HG02759 (cell line): Measurements from ENCODE around the gene PDRG1.

Source experiments
- ATAC-seq: cut with Tn5 transposase; IDR thresholded peaks from one replicate; pipeline ENCODE4 v1.9.1; 2021; ENCODE audit warnings: mild to moderate bottlenecking, moderate library complexity; ENCODE audit not compliant: unreplicated experiment

The PDRG1 gene

GRCh38 chr20:31909253-31910070 lies 42.4 kb downstream of the PDRG1 start:
- ATAC-seq, result no peak

GRCh38 chr20:31908424-31908823 lies 43.4 kb downstream of the PDRG1 start:
- ATAC-seq, result no peak

DNA sequence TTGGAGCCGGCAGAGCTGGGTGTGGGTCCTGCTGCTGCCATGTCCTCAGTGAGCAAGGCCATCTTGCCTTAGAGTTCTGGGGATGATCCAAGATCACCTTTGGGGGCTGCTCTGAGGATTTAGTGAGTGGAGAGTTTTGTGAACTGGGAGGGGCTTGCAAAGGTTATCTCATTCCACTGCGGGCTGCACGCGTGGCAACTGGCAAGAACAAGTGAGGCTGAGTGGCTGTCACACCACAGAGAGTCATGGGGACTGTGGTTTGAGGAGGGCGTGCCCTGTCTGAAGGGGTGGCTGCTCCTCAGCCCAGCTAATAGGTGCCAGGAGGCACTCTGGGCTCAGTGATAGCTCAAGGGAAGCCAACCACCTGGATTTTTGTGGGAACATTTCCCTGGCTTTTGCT lies 43.8 kb downstream of the PDRG1 start:
- no peak for ATAC-seq

DNA sequence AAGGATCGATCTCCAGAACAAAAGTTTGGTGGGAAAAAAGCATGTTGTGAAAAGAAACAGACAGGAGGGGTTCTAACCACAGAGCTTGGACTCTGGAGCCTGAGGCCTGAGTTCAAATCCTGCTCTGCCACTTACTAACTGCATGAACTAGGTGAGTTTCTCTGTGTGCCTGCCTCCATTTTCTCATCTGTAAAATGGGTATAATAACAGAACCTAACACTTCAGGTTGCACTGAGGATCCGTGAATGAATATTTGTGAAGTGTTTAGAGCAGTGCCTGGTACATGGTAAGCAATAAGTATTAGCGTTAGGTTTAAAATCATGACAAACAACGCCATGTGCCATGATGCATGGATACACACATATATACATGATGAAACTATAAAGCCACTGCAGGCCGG lies 44.8 kb downstream of the PDRG1 start:
- ATAC-seq, result no peak

- no peak for ATAC-seq
Observed at GRCh38 chr20:31906001-31906400, 45.8 kb downstream of the PDRG1 start.

- no peak for ATAC-seq
Observed at GRCh38 chr20:31903627-31904386, 48.0 kb downstream of the PDRG1 start.

GRCh38 chr20:31901615-31902014 lies 50.2 kb downstream of the PDRG1 start:
- ATAC-seq, result no peak

GRCh38 chr20:31897541-31897940 lies 54.3 kb downstream of the PDRG1 start:
- ATAC-seq, result no peak

GRCh38 chr20:31896049-31896448 lies 55.8 kb downstream of the PDRG1 start:
- no peak for ATAC-seq

DNA sequence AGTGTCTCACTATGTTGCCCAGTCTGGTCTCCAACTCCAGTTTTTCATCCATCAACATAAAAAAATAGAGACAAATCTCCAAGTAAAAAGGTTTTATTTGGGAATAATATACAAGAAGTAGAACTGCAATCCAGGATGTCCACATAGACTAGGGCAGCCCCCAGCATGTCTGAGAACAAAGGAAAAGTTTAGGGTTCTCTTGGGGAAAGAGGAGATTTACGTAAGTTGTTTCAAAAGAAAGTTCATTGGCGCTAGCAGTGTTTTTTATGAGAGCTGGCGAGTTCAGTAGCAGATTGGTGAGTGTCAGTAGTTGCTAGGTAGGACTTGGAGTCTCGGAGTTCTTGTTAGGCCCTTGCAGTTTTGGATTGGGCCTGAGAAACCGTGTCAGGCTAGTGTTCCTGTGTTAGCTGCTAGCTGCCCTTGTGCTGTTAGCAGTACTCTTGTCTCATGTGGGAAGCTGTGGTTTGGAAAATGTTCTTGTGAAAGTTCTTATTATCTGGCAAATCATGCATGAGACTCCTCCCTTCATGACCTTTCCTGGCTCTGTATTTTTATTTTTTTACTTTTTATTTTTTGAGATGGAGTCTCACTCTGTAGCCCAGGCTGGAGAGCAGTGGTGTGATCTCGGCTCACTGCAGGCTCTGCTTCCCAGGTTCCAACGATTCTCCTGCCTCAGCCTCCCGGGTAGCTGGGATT lies 56.7 kb downstream of the PDRG1 start:
- ATAC-seq, result peak; percentile 98
